Measurements from ENCODE around the gene ARL8A. TPM values are rescaled to one million over a fixed set of nuclear protein-coding genes. Genes with fewer than 3 reads are reported as not detected.
"Not testable (repeated sequence)": the region's sequence is repeated elsewhere in the genome, so short reads cannot be mapped to it uniquely, and the experiment has no call there.

The ARL8A gene
- total and polyA plus RNA-seq, 2 experiments from 2014 or later = 32.7 to 56.0 TPM

- DNase-seq (ENCODE audit: low spot score) = peak; percentile 6
Measured at GRCh38 chr1:202149566-202149965, 5.0 kb upstream of the ARL8A start.

GRCh38 chr1:202148391-202148790 lies 3.9 kb upstream of the ARL8A start:
- Histone ChIP-seq H3K27me3 (no peaks in the 10 kb centered on the region), H3K36me3 (replicated peaks; ENCODE audit: insufficient read depth, low read depth) (no peaks in the 10 kb centered on the region), H3K4me2 (no peak overlapping the region), H3K79me2 (peaks cover 11% of the 10 kb centered on the region), H3K4me3 (no peak overlapping the region), H4K20me1 (ENCODE audit: insufficient read depth, poor library complexity, severe bottlenecking) (peaks cover 3% of the 10 kb centered on the region), H3K9me3 (ENCODE audit: low read depth) (no peaks in the 10 kb centered on the region), H3K27ac (no peak overlapping the region), H3K4me1 (ENCODE audit: insufficient read depth) (no peaks in the 10 kb centered on the region), H3K9me2 (replicated peaks; ENCODE audit: insufficient read depth) (no peaks in the 10 kb centered on the region), H2AFZ (no peak overlapping the region)
- no peak for DNase-seq (ENCODE audit: low spot score)
- no peak for TF ChIP-seq CTCF (IDR thresholded peaks at IDR 0.05; ENCODE audit: poor library complexity)
- no peak for TF ChIP-seq EZH2 (IDR thresholded peaks at IDR 0.05; ENCODE audit: borderline replicate concordance)
- TF ChIP-seq EZH2phosphoT487 (IDR thresholded peaks at IDR 0.05; ENCODE audit: low read depth, severe bottlenecking, unreplicated experiment) = no peak
- WGBS (ENCODE audit: low lambda C conversion rate, missing lambda C conversion rate) = 81% methylated on average over 4 of the region's 4 CpGs

More at GRCh38 chr1:202149566-202149965, 5.0 kb upstream of the ARL8A start:
- H3K4me1 ChIP-seq (ENCODE audit: insufficient read depth) = no peaks in the 10 kb centered on the region
- peaks cover 4% of the 10 kb centered on the region for H3K79me2 ChIP-seq
- H3K4me3 ChIP-seq = no peak overlapping the region
- no peaks in the 10 kb centered on the region for H3K9me3 ChIP-seq (ENCODE audit: low read depth)
- WGBS (ENCODE audit: low lambda C conversion rate, missing lambda C conversion rate) = 90% methylated on average over 4 of the region's 4 CpGs
- H3K27ac ChIP-seq = no peak overlapping the region
- TF ChIP-seq CTCF (IDR thresholded peaks at IDR 0.05; ENCODE audit: poor library complexity) = no peak
- no peak for TF ChIP-seq EZH2 (IDR thresholded peaks at IDR 0.05; ENCODE audit: borderline replicate concordance)
- no peak for TF ChIP-seq EZH2phosphoT487 (IDR thresholded peaks at IDR 0.05; ENCODE audit: low read depth, severe bottlenecking, unreplicated experiment)
- no peak overlapping the region for H2AFZ ChIP-seq
- no peaks in the 10 kb centered on the region for H3K27me3 ChIP-seq
- no peaks in the 10 kb centered on the region for H3K9me2 ChIP-seq (replicated peaks; ENCODE audit: insufficient read depth)
- H4K20me1 ChIP-seq (ENCODE audit: insufficient read depth, poor library complexity, severe bottlenecking) = no peaks in the 10 kb centered on the region
- no peaks in the 10 kb centered on the region for H3K36me3 ChIP-seq (replicated peaks; ENCODE audit: insufficient read depth, low read depth)
- H3K4me2 ChIP-seq = no peak overlapping the region

DNA sequence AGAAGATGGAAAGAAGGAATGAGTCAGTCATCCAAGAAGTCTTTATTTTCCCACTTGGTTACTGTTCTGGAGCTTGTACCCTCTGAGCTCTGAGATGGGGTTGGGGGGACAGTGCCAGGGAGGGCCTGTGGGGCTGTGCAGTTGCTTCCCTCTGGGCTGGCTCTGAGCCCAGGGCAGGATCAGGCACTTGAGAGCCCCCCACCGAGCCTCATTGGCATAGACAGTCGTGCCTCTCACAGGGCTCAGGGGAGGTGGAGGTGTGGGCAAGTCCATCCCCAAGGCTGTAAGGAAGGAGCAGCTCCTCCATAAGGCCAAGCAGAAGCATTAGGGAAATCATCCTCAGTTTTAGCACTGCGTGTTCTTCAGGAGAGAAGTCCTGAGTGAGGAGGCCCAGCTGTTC lies 2.5 kb upstream of the ARL8A start:
- WGBS (ENCODE audit: low lambda C conversion rate, missing lambda C conversion rate) = 67% methylated on average over 3 of the region's 3 CpGs
- TF ChIP-seq EZH2phosphoT487 (IDR thresholded peaks at IDR 0.05; ENCODE audit: low read depth, severe bottlenecking, unreplicated experiment) (no peak), CTCF (IDR thresholded peaks at IDR 0.05; ENCODE audit: poor library complexity) (no peak), EZH2 (IDR thresholded peaks at IDR 0.05; ENCODE audit: borderline replicate concordance) (no peak)
- Histone ChIP-seq H3K9me2 (replicated peaks; ENCODE audit: insufficient read depth) (no peaks in the 10 kb centered on the region), H3K4me3 (no peak overlapping the region), H3K36me3 (replicated peaks; ENCODE audit: insufficient read depth, low read depth) (no peaks in the 10 kb centered on the region), H3K79me2 (peaks cover 25% of the 10 kb centered on the region), H2AFZ (no peak overlapping the region), H3K9me3 (ENCODE audit: low read depth) (no peaks in the 10 kb centered on the region), H3K27ac (no peak overlapping the region), H3K4me2 (no peak overlapping the region), H4K20me1 (ENCODE audit: insufficient read depth, poor library complexity, severe bottlenecking) (peaks cover 17% of the 10 kb centered on the region), H3K27me3 (no peaks in the 10 kb centered on the region), H3K4me1 (ENCODE audit: insufficient read depth) (peaks cover 7% of the 10 kb centered on the region)
- DNase-seq (ENCODE audit: low spot score) = no peak

DNA sequence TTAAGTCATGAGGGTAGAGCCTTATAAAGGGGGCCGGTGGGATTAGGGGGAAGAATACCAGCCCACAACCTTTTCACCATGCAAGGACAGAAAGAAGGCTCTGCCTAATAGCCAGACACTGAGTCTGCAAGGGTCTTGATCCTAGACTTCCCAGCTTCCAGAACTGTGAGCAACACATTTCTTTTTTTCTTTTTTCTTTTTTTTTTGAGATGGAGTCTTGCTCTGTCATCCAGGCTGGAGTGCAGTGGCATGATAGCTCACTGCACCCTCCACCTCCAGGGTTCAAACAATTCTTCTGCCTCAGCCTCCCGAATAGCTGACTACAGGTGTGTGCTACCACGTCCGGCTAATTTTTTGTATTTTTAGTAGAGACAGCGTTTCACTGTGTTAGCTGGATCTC lies 1.7 kb upstream of the ARL8A start:
- H3K4me1 ChIP-seq (ENCODE audit: insufficient read depth) = peaks cover 7% of the 10 kb centered on the region
- H3K27me3 ChIP-seq = no peaks in the 10 kb centered on the region
- peaks cover 32% of the 10 kb centered on the region for H3K79me2 ChIP-seq
- no peak overlapping the region for H3K27ac ChIP-seq
- no peak for DNase-seq (ENCODE audit: low spot score)
- H3K9me2 ChIP-seq (replicated peaks; ENCODE audit: insufficient read depth) = no peaks in the 10 kb centered on the region
- TF ChIP-seq EZH2 (IDR thresholded peaks at IDR 0.05; ENCODE audit: borderline replicate concordance) = no peak
- TF ChIP-seq EZH2phosphoT487 (IDR thresholded peaks at IDR 0.05; ENCODE audit: low read depth, severe bottlenecking, unreplicated experiment) = no peak
- TF ChIP-seq CTCF (IDR thresholded peaks at IDR 0.05; ENCODE audit: poor library complexity) = no peak
- no peaks in the 10 kb centered on the region for H3K9me3 ChIP-seq (ENCODE audit: low read depth)
- no peaks in the 10 kb centered on the region for H3K36me3 ChIP-seq (replicated peaks; ENCODE audit: insufficient read depth, low read depth)
- H3K4me2 ChIP-seq = no peak overlapping the region
- no peak overlapping the region for H2AFZ ChIP-seq
- H3K4me3 ChIP-seq = no peak overlapping the region
- H4K20me1 ChIP-seq (ENCODE audit: insufficient read depth, poor library complexity, severe bottlenecking) = peaks cover 24% of the 10 kb centered on the region
- WGBS (ENCODE audit: low lambda C conversion rate, missing lambda C conversion rate) = 87% methylated on average over 5 of the region's 5 CpGs

- 89% methylated on average over 8 of the region's 8 CpGs for WGBS (ENCODE audit: low lambda C conversion rate, missing lambda C conversion rate)
- H3K4me2 ChIP-seq = peak overlapping the region; percentile 89
Measured at GRCh38 chr1:202145744-202146140, 1.2 kb upstream of the ARL8A start.

More at GRCh38 chr1:202145744-202146140, 1.2 kb upstream of the ARL8A start:
- not testable (repeated sequence) for DNase-seq (ENCODE audit: low spot score); H3K4me1 ChIP-seq (ENCODE audit: insufficient read depth); H3K9me2 ChIP-seq (replicated peaks; ENCODE audit: insufficient read depth); H3K27ac ChIP-seq; H3K27me3 ChIP-seq; H3K9me3 ChIP-seq (ENCODE audit: low read depth); H2AFZ ChIP-seq; H3K36me3 ChIP-seq (replicated peaks; ENCODE audit: insufficient read depth, low read depth); H3K4me3 ChIP-seq
- Histone ChIP-seq H4K20me1 (ENCODE audit: insufficient read depth, poor library complexity, severe bottlenecking) (peaks cover 30% of the 10 kb centered on the region), H3K79me2 (peaks cover 37% of the 10 kb centered on the region)

Data from hepatocyte (in vitro differentiated cells).